HepG2 (cell line): ENCODE results near the gene MUSK. TPM values are rescaled to one million over a fixed set of nuclear protein-coding genes. Genes with fewer than 3 reads are reported as not detected.

ENCODE experiments used
- ATAC-seq: fragments of 200-7000 bp; cut with Tn5 transposase; 3 replicates; pipeline ENCODE4 v1.9.1; 2020; ENCODE audit warnings: mild to moderate bottlenecking, moderate library complexity
- BruUV-seq: library from RNA; stranded (reverse); fragments of 400-500 nt; replicated peaks from 2 replicates; lab custom pipeline; 2021; lab: Mats Ljungman, UMichigan
- CTCF ChIA-PET: fragments of 300-600 bp; formaldehyde crosslinking; extraction: SDS; loops from one replicate; lab custom pipeline; 2021; ENCODE audit warnings: low total read pairs, inconsistent platforms, low intra/inter-chr PET ratio; lab: Yijun Ruan, JAX
- POLR2A ChIA-PET: fragments of 350-600 bp; sonication (Branson Sonifier 250); formaldehyde crosslinking; loops from one replicate; lab custom pipeline; 2020; ENCODE audit warnings: antibody characterized with exemption, inconsistent platforms; lab: Yijun Ruan, JAX
- DNase-seq: peaks from one replicate; pipeline ENCODE4 v3.0.0-alpha.2; 2015; ENCODE audit warnings: low spot score
- FAIRE-seq: peaks from 3 replicates; lab custom pipeline; 2011; peaks lifted over from hg19 to GRCh38; lab: Jason Lieb, UNC
- H2AFZ ChIP-seq: one replicate; pipeline ENCODE4 v1.6.1; 2011; ENCODE audit warnings: low read length, inconsistent platforms
- H3K27ac ChIP-seq: fragments of 300-600 bp; 3 replicates; pipeline ENCODE4 v1.8.0; 2011; ENCODE audit warnings: mixed run types, mild to moderate bottlenecking, mixed read lengths, low read length, inconsistent platforms; ENCODE audit not compliant: insufficient read depth; ENCODE audit errors: extremely low read length
- H3K27me3 ChIP-seq, 2 experiments: fragments of 200-600 bp in 1 of 2; 2 replicates in 1 of 2; 3 replicates in 1 of 2; pipeline versions ENCODE4 v1.6.0 to v1.8.0; 2011; ENCODE audit warnings: low read length in 2 of 2, mild to moderate bottlenecking in 2 of 2, moderate library complexity in 2 of 2, inconsistent platforms in 1 of 2; ENCODE audit not compliant: insufficient read depth in 2 of 2, control insufficient read depth in 1 of 2
- H3K36me3 ChIP-seq, 2 experiments: fragments of 200-600 bp in 1 of 2; replicated peaks in 1 of 2; 2 replicates in 1 of 2; 3 replicates in 1 of 2; pipeline versions ENCODE4 v1.5.1 to v1.8.0; 2011; ENCODE audit warnings: low read length in 2 of 2, inconsistent platforms in 1 of 2; ENCODE audit not compliant: insufficient read depth in 2 of 2, control insufficient read depth in 1 of 2
- H3K4me1 ChIP-seq: 2 replicates; pipeline ENCODE4 v1.5.1; 2012; ENCODE audit warnings: low read length, inconsistent platforms; ENCODE audit not compliant: insufficient read depth
- H3K4me2 ChIP-seq: 2 replicates; pipeline ENCODE4 v1.6.0; 2011; ENCODE audit warnings: low read depth, low read length, inconsistent platforms
- H3K4me3 ChIP-seq, 3 experiments: fragments of 200-600 bp in 1 of 3; sonication (generic), shearing (Covaris generic) in 1 of 3; replicated peaks in 1 of 3; 2 replicates each; pipeline ENCODE4 v1.5.1; 2011 to 2016; ENCODE audit warnings: low read length in 3 of 3, inconsistent platforms in 2 of 3, low read depth in 2 of 3, mild to moderate bottlenecking in 2 of 3, control low read depth in 1 of 3, mixed read lengths in 1 of 3; ENCODE audit not compliant: insufficient read depth in 1 of 3
- H3K79me2 ChIP-seq: one replicate; pipeline ENCODE4 v1.6.1; 2011; ENCODE audit warnings: low read length, inconsistent platforms; ENCODE audit not compliant: insufficient read depth
- H3K9ac ChIP-seq: 2 replicates; pipeline ENCODE4 v1.6.0; 2011; ENCODE audit warnings: mild to moderate bottlenecking, low read depth, low read length, inconsistent platforms; ENCODE audit not compliant: insufficient read depth
- H3K9me3 ChIP-seq: 2 replicates; pipeline ENCODE4 v1.5.1; 2012; ENCODE audit warnings: mild to moderate bottlenecking, low read length
- H4K20me1 ChIP-seq: 2 replicates; pipeline ENCODE4 v1.6.0; 2011; ENCODE audit warnings: inconsistent platforms, mild to moderate bottlenecking, low read length, moderate library complexity; ENCODE audit not compliant: insufficient read depth
- EP300 ChIP-seq, 3 experiments: sonication (generic) in 1 of 3; formaldehyde crosslinking in 1 of 3; IDR thresholded peaks; 2 replicates each; pipeline versions ENCODE4 v1.5.1 to v1.6.1; 2011 to 2020; ENCODE audit warnings: low read depth in 2 of 3, low read length in 2 of 3, borderline replicate concordance in 1 of 3, improper control_type of control experiment in 1 of 3, mild to moderate bottlenecking in 1 of 3, missing genetic modification reagents in 1 of 3, moderate library complexity in 1 of 3
- SOX6 ChIP-seq, 2 experiments: fragments of 450-650 bp in 1 of 2; sonication (generic) in 1 of 2; formaldehyde crosslinking in 1 of 2; IDR thresholded peaks; 2 replicates each; pipeline versions ENCODE4 v1.4.0 to v1.6.1; 2017 to 2020; ENCODE audit warnings: antibody characterized with exemption in 1 of 2, mild to moderate bottlenecking in 1 of 2, missing genetic modification reagents in 1 of 2
- THRA ChIP-seq: sonication (generic); formaldehyde crosslinking; IDR thresholded peaks from 2 replicates; pipeline ENCODE4 v1.4.0; 2020; ENCODE audit warnings: missing genetic modification reagents, borderline replicate concordance
- WGBS: methylation state at CpG from one replicate; pipeline ENCODE4 v1.1.6; 2017; ENCODE audit warnings: low lambda C conversion rate; 5-methylcytosine and 5-hydroxymethylcytosine counted together
- in situ Hi-C: cut with HindIII; loops from 2 replicates; pipeline ENCODE4 v1.10.0; 2017; ENCODE audit warnings: low pct_unique_long_range_greater_than_20kb; ENCODE audit not compliant: extremely low pct_ligation_motif_present
- intact Hi-C: fragments of 100-400 bp; cut with micrococcal nuclease; formaldehyde crosslinking; loops from one replicate; pipeline ENCODE4 v1.10.0; 2022; ENCODE audit not compliant: unreplicated experiment
- polyA plus RNA-seq, 8 experiments: library from polyadenylated mRNA; depleted of rRNA in 3 of 8; stranded (reverse) in 7 of 8; unstranded in 1 of 8; fragments of >200 nt; fragmentation: Illumina TruSeq in 4 of 8; extraction: Trizol in 4 of 8; gene quantifications; 2 replicates each; pipeline versions ENCODE4 v1.2.1 to v1.2.3, GENCODE V29; 2011 to 2016; ENCODE audit warnings: low read depth in 4 of 8, missing spikeins in 1 of 8, mixed read lengths in 1 of 8; ENCODE audit not compliant: insufficient read depth in 1 of 8
- total RNA-seq, 5 experiments: library from RNA; depleted of rRNA; stranded (reverse); fragments of >200 nt; fragmentation: Illumina TruSeq; extraction: Trizol; gene quantifications; 2 replicates each; pipeline ENCODE4 v1.2.3, GENCODE V29; 2016; ENCODE audit warnings: low read depth in 1 of 5
- TF ChIP-seq, protein P1 (sequence below): fragments of 450-650 bp; IDR thresholded peaks from 2 replicates; pipeline ENCODE4 v1.6.1; 2017; ENCODE audit warnings: mild to moderate bottlenecking

The MUSK gene
- total and polyA plus RNA-seq, 2 of the 13 experiments (the other 11 are each of a cell fraction or from before 2014, with no cell fraction given) = not detected

DNA sequence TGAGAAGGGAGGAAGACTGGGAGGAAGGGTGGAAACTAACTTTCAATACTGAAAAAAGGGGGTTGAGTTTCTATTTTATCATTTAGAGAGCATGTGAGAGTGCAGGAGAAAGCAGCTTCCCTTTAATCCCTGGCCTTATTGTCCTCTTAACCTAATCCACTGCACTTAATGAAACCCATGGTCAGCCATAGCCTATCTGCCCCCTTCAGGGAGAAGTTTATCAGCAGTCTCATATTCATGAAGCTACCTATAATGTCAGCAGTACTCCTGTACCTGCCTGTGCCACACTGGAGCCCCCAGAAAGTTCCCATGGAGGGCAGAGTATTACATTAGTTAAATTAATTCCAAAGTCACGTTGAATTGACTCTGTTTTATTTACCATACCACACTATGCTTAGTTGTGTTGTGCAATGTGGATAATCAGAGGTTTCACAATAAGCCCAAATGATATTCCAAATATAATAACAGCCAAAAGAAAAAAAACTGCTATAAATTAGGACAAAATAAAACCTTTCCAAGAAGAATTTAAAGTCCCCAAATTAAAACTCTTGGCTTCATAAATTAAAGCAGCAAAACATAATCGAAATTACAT is 62.9 kb downstream of the MUSK start:
- H3K4me3 ChIP-seq = no peak overlapping the region
- H3K27me3 ChIP-seq = no peaks in the 10 kb centered on the region
- CTCF ChIA-PET = no interaction called here
- intact Hi-C loops = no loop called here
- no peak for FAIRE-seq
- no peaks in the 10 kb centered on the region for H3K36me3 ChIP-seq
- no peaks in the 10 kb centered on the region for H3K79me2 ChIP-seq
- ATAC-seq = no peak
- H3K4me2 ChIP-seq = no peak overlapping the region
- H3K27ac ChIP-seq = no peak overlapping the region
- no peaks in the 10 kb centered on the region for H3K4me1 ChIP-seq
- H3K9ac ChIP-seq = no peak overlapping the region
- WGBS = 0% methylated on average over 2 of the region's 2 CpGs
- in situ Hi-C loops = no loop called here
- DNase-seq = no peak
- POLR2A ChIA-PET = no interaction called here
- no peak overlapping the region for H2AFZ ChIP-seq
- H3K9me3 ChIP-seq = no peaks in the 10 kb centered on the region
- BruUV-seq = no TSS peak
- TF ChIP-seq THRA (CRISPR knock-in tag) (no peak), EP300 (IDR thresholded peaks at IDR 0.05; ENCODE audit: low read depth in 2 of 2, low read length in 2 of 2) (no peak), EP300 (CRISPR knock-in tag; IDR thresholded peaks at IDR 0.05; ENCODE audit: borderline replicate concordance) (no peak), SOX6 (IDR thresholded peaks at IDR 0.05) (no peak), SOX6 (CRISPR knock-in tag; IDR thresholded peaks at IDR 0.05) (no peak)
- TF ChIP-seq, protein P1, sequence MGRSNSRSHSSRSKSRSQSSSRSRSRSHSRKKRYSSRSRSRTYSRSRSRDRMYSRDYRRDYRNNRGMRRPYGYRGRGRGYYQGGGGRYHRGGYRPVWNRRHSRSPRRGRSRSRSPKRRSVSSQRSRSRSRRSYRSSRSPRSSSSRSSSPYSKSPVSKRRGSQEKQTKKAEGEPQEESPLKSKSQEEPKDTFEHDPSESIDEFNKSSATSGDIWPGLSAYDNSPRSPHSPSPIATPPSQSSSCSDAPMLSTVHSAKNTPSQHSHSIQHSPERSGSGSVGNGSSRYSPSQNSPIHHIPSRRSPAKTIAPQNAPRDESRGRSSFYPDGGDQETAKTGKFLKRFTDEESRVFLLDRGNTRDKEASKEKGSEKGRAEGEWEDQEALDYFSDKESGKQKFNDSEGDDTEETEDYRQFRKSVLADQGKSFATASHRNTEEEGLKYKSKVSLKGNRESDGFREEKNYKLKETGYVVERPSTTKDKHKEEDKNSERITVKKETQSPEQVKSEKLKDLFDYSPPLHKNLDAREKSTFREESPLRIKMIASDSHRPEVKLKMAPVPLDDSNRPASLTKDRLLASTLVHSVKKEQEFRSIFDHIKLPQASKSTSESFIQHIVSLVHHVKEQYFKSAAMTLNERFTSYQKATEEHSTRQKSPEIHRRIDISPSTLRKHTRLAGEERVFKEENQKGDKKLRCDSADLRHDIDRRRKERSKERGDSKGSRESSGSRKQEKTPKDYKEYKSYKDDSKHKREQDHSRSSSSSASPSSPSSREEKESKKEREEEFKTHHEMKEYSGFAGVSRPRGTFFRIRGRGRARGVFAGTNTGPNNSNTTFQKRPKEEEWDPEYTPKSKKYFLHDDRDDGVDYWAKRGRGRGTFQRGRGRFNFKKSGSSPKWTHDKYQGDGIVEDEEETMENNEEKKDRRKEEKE = no peak
- H4K20me1 ChIP-seq = no peaks in the 10 kb centered on the region
